KOPT-K1 (cell line): Measurements from ENCODE around the gene ZNF273.
"Not testable (repeated sequence)": the region's sequence is repeated elsewhere in the genome, so short reads cannot be mapped to it uniquely, and the experiment has no call there.

Experiments used
- H3K27ac ChIP-seq: fragments of 200-600 bp; sonication (generic); 2 replicates; pipeline ENCODE4 v1.5.1; 2016; ENCODE audit warnings: antibody characterized with exemption, mild to moderate bottlenecking, low read depth, low read length; ENCODE audit not compliant: poor library complexity, severe bottlenecking
- H3K36me3 ChIP-seq: fragments of 200-600 bp; sonication (generic); 2 replicates; pipeline ENCODE4 v1.5.1; 2017; ENCODE audit warnings: antibody characterized with exemption, mild to moderate bottlenecking, low read length, moderate library complexity; ENCODE audit not compliant: insufficient read depth
- H3K9me3 ChIP-seq: fragments of 200-600 bp; sonication (generic); 2 replicates; pipeline ENCODE4 v1.5.1; 2017; ENCODE audit warnings: antibody characterized with exemption, low read length, mild to moderate bottlenecking; ENCODE audit not compliant: insufficient read depth, poor library complexity, severe bottlenecking

ZNF273 gene

DNA sequence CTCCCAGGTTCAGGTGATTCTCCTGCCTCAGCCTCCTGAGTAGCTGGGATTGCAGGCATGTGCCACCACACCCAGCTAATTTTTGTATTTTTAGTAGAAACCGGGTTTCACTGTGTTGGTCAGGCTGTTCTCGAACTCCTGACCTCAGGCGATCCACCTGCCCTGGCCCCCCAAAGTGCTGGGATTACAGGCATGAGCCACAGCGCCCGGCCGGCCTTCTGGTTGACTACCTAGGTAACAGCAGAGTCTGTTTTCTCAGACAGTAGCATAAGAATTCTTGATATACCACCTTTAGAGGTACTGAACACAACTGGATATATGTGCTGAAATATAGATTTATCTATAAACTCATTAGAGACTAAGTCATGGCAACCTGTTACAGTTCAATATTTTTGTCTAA, 36.9 kb downstream of the ZNF273 start:
- not testable (repeated sequence) for H3K9me3 ChIP-seq, H3K36me3 ChIP-seq, H3K27ac ChIP-seq

DNA sequence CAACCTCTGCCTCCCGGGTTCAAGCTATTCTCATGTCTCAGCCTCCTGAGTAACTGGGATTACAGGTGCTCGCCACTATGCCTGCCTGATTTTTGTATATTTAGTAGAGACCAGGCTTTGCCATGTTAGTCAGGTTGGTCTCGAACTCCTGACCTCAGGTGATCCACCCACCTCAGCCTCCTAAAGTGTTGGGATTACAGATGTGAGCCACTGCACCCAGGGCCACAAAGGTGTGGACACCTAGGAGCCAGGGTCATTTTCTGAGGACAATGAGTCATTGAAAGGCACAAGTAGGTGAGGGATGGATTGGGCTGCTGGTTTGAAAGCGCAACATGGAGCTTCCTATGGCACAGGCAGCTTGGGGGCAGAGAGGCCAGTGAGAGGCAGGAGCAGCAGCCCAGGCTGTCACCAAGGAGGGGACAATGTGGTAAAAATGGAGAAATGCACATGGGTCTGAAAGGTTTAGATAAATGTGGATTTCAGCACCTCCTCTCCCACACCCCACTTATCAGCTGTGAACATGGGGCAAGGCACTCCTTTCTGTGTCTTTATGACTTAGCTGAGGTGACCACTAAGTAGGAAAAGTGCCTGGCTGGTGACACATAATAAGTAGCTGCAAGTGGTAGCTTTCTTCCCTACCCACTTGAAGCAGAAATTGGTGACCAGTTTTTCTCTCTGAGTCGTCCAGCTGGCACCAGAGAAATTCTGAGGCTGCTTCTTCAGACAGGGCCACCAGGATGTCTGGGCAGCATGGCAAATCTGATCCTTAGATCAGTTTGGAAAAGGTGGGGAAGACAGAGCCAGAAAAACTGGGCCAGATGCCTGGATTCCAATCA, 41.8 kb downstream of the ZNF273 start:
- not testable (repeated sequence) for H3K9me3 ChIP-seq, H3K36me3 ChIP-seq, H3K27ac ChIP-seq

DNA sequence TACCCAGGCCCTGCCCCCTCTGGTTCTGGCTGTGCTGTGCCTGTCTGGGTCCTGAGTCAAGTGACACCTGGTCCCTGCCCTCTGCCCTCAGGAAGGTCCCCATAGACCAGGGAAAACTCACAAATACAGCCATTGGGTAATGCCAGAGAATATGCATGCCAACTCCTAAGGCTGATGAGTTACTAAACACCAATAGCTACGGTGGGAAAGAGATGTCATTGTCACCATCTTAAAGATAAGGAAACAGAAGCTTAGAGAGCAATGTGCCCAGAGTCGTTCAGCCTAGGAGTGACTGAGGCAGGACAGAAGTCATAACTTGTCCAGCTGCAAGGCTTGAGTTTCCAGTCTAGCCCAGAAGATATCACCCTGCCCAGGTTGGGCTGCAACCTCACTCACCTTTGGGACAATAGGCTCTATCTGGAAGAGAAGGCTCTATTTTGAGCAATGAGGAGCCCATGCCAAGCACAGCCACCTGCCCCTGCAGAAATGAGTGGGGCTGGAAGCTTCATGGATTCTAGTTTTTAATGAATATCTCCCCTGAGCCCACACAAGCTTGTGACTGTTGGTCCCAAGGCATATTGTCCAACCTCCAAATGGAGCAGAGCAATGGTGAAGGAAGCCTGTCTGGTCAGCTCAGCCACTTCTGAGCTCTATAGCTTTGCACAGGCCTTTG, 42.6 kb downstream of the ZNF273 start:
- H3K9me3 ChIP-seq = no peaks in the 10 kb centered on the region
- no peaks in the 10 kb centered on the region for H3K36me3 ChIP-seq

DNA sequence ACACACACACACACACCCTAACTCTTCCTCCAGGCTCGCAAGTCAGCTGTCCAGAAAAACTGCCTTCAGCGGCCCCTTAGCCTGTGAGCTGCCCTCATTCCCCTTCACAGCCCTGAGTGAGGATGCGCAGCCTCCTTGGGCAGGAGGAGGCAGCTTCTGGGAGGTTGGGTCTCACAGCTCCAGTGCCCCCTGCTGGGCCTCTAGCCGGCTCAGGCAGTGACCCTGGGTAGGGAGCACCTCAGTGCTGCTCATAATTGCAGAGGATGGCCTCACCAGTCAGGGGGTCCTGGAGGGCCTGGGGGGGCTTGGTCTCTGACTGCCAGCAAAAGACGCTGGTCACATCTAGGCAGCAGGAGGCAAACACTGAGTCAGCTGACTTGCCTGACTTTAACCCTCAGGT, 43.7 kb downstream of the ZNF273 start:
- H3K9me3 ChIP-seq = no peaks in the 10 kb centered on the region
- H3K36me3 ChIP-seq = no peaks in the 10 kb centered on the region
- no peak overlapping the region for H3K27ac ChIP-seq

More for the DNA sequence above, 42.6 kb downstream of the ZNF273 start:
- H3K27ac ChIP-seq = no peak overlapping the region

DNA sequence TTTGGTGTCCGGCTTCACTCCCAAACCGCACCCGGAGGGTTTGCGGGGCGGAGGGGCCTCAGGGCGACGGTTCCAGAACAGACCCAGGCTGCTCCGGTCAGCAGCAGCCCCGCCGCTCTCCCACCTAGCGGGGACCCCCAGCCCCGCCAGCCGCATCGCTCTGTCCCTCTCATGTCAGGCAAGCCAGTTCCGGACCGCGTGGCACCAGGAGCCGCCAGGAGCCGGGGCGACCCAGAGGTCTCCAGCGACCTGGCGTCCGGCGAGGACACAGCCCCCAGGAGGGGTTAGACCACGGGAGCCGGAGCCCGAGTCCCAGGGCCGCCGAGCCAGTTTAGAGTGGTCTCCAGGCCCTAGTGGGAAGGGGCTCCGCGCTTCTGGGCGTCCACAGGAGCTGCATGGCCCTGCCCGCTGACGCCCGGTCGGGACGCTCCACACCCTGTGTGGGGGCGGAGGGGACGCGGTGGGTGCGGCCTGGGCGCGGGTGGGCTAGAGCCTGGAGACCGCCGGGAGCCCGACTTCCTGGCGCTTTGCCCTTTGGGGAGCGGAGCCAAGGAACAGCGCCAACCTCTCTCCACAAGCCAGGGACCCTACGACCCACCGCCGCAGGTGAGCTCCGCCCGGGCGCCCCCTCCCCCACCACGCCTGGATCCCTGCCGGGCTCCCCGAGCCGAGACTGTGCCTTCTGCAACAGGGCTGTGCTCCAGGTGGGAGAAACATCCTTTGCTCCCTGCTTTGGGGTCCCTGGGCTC, 44.4 kb downstream of the ZNF273 start:
- no peaks in the 10 kb centered on the region for H3K36me3 ChIP-seq
- H3K9me3 ChIP-seq = no peaks in the 10 kb centered on the region
- no peak overlapping the region for H3K27ac ChIP-seq

DNA sequence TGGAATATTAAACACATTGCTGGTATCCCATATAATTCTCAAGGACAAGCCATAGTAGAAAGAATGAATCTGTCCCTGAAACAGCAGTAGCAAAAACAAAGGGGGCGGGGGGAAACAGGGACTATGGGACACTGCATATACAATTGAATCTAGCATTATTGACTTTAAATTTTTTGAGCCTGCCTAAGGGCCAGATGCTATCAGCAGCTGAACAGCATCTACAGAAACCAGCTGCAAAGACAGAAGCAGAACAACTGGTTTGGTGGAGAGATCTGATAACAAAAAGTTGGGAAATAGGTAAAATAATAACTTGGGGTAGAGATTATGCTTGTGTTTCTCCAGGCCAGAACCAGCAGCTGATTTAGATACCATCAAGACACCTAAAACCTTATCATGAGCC, 45.7 kb downstream of the ZNF273 start:
- not testable (repeated sequence) for H3K9me3 ChIP-seq, H3K27ac ChIP-seq, H3K36me3 ChIP-seq

DNA sequence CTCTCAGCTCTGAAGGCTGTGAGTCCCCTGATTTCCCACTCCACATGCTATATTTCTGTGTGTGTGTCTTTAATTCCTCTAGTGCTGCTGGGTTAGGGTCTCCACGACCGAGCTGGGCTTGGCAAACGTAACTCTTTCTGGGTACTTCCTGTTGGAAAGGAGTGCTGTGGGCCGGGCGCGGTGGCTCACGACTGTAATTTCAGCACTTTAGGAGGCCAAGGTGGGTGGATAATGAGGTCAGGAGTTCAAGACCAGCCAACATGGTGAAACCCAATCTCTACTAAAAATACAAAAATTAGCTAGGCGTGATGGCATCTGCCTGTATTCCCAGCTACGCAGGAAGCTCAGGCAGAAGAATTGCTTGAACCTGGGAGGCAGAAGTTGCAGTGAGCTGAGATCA, 47.6 kb downstream of the ZNF273 start:
- H3K9me3 ChIP-seq, H3K36me3 ChIP-seq, H3K27ac ChIP-seq: not testable (repeated sequence)

DNA sequence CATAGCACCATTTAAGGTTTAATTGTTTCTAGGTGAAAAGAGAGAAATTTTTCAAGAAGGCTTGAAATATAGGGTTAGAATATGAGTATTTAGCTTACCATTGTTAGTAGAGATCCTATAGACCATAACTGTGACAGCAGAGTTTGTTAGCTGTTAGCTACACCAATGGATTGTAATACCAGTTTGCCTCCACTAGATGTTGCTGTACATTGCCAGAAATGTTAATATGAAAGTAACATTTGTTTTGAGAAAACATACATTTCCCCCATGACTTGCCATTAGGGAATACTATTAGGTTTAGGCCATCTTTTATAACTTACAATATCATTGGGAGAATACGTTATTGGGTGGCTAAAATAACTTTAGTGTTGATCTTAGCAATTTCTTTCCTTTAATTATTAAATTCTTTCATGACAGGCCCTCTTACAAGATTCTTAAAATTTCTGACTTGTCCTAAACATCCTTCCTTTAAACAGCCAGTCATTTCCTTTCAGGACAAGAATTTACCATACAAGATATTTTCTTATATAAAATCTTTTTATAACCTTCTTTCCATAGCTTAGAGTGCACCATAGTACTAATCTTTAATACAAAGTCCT, 48.3 kb downstream of the ZNF273 start:
- H3K9me3 ChIP-seq = no peaks in the 10 kb centered on the region

DNA sequence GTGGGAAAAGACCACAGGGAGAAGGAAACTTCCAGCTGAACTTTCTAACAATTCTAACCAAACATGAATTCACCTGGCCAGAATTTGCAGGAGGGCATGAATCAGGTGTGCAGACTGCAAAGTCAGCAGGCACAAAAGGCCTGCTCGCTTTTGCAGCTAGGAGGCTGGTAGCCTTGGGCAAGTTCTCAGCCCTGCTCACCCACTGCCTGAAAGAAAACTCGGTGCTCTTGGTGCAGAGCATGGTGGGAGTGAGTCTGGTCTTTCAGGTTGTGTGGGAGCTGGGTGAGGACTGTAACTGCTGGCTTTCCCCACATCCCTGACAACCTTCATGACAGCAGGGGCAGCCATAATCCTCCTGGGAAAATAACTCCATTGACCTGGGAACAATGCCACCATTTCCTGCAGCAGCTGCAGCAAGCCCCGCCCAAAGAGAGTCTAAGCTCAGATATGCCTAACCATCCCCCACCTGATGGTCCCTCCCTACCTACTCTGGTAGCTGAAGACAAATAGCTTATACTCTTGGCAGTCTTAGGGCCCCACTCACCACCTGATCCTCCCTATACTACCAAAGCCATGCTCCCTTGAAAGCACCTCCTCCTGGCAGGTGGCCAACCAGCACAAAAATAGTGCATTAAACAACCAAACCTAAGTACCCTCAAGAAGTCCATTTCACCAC, 56.1 kb downstream of the ZNF273 start:
- Histone ChIP-seq H3K27ac (no peak overlapping the region), H3K9me3 (peaks cover 22% of the 10 kb centered on the region), H3K36me3 (no peaks in the 10 kb centered on the region)

More for the DNA sequence above, 48.3 kb downstream of the ZNF273 start:
- no peak overlapping the region for H3K27ac ChIP-seq
- H3K36me3 ChIP-seq = no peaks in the 10 kb centered on the region

DNA sequence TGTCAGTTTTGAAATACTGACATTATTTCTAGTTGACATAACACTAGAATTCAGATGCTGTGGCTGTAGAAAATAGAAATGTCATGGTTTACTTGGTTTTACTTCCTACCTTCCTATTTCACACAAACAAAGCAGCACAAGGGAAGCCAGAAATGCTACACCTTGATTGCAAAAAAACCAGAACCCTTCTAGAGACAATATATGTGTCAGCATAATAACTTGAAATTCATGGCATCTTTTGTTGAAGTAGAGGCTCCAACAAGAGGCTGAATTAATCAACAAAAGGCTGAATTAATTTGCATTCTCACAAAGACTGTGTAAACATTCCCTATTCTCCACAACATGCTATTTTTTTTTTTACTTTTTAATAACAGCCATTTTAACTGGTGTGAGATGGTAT, 62.5 kb downstream of the ZNF273 start:
- Histone ChIP-seq H3K36me3 (no peaks in the 10 kb centered on the region), H3K27ac (no peak overlapping the region), H3K9me3 (peaks cover 15% of the 10 kb centered on the region)

DNA sequence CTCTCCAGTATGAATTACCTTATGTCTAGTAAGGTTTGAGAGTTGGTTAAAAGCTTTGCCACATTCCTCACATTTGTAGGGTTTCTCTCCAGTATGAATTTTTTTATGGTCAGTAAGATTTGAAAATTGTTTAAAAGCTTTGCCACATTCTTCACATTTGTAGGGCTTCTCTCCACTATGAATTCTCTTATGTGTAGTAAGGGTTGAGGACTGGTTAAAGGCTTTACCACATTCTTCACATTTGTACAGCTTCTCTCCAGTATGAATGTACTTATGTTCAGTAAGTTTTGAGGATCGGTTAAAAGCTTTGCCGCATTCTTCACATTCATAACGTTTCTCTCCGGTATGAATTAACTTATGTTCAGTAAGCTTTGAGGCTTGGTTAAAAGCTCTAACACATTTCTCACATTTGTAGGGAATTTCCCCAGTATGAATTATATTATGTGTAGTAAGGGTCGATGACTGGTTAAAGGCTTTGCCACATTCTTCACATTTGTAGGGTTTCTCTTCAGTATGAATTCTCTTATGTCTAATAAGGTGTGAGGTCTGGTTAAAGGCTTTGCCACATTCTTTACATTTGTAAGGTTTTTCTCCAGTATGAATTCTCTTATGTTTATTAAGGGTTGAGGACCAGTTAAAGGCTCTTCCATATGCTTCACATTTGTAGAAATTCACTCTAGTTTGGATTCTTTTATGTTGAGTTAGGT, 75.6 kb downstream of the ZNF273 start:
- Histone ChIP-seq H3K27ac (no peak overlapping the region), H3K9me3 (peaks cover 95% of the 10 kb centered on the region), H3K36me3 (peaks cover 53% of the 10 kb centered on the region)
